Measurements from ENCODE around the gene STOX2.

STOX2 gene

GRCh38 chr4:183888564-183888963 is 16.5 kb upstream of the STOX2 start:
- DNase-seq (ENCODE audit: low spot score): no peak

- DNase-seq (ENCODE audit: low spot score): no peak
These were observed 15.9 kb upstream of the STOX2 start for GRCh38 chr4:183889190-183889589.

GRCh38 chr4:183897193-183897592 is 7.9 kb upstream of the STOX2 start:
- no peak for DNase-seq (ENCODE audit: low spot score)

- no peak for DNase-seq (ENCODE audit: low spot score)
These were observed 6.7 kb upstream of the STOX2 start for GRCh38 chr4:183898456-183898855.

- DNase-seq (ENCODE audit: low spot score): no peak
These were observed 1.9 kb upstream of the STOX2 start for GRCh38 chr4:183903021-183903760.

- DNase-seq (ENCODE audit: low spot score): peak; percentile 88
These were observed 734 bp downstream of the STOX2 start for GRCh38 chr4:183905593-183906488.

- DNase-seq (ENCODE audit: low spot score): no peak
These were observed 1.3 kb downstream of the STOX2 start for GRCh38 chr4:183906489-183906738.

- DNase-seq (ENCODE audit: low spot score): peak; percentile 60
These were observed 1.9 kb downstream of the STOX2 start for GRCh38 chr4:183906739-183907651.

- DNase-seq (ENCODE audit: low spot score): no peak
These were observed 3.0 kb downstream of the STOX2 start for GRCh38 chr4:183907871-183908683.

- no peak for DNase-seq (ENCODE audit: low spot score)
These were observed 4.1 kb downstream of the STOX2 start for GRCh38 chr4:183909187-183909586.

- no peak for DNase-seq (ENCODE audit: low spot score)
These were observed 4.7 kb downstream of the STOX2 start for GRCh38 chr4:183909801-183910200.

- DNase-seq (ENCODE audit: low spot score): no peak
These were observed 7.5 kb downstream of the STOX2 start for GRCh38 chr4:183912585-183912984.

GRCh38 chr4:183915976-183916375 is 10.9 kb downstream of the STOX2 start:
- no peak for DNase-seq (ENCODE audit: low spot score)

- DNase-seq (ENCODE audit: low spot score): no peak
These were observed 13.6 kb downstream of the STOX2 start for GRCh38 chr4:183918696-183919095.

GRCh38 chr4:183919141-183919540 is 14.0 kb downstream of the STOX2 start:
- DNase-seq (ENCODE audit: low spot score): no peak

GRCh38 chr4:183920512-183920911 is 15.4 kb downstream of the STOX2 start:
- DNase-seq (ENCODE audit: low spot score): no peak

GRCh38 chr4:183921335-183921734 is 16.2 kb downstream of the STOX2 start:
- no peak for DNase-seq (ENCODE audit: low spot score)

- DNase-seq (ENCODE audit: low spot score): no peak
These were observed 19.4 kb downstream of the STOX2 start for GRCh38 chr4:183924362-183925044.

- no peak for DNase-seq (ENCODE audit: low spot score)
These were observed 21.8 kb downstream of the STOX2 start for GRCh38 chr4:183926950-183927349.

GRCh38 chr4:183932576-183932975 is 27.5 kb downstream of the STOX2 start:
- no peak for DNase-seq (ENCODE audit: low spot score)

- no peak for DNase-seq (ENCODE audit: low spot score)
These were observed 29.7 kb downstream of the STOX2 start for GRCh38 chr4:183934761-183935160.

Data from iPS-NIHi11 (cell line).